Keratinocyte (primary cell): ENCODE measurements around the gene SOX2. TPM values are rescaled to one million over a fixed set of nuclear protein-coding genes. Genes with fewer than 3 reads are reported as not detected.

Experiments
- DNase-seq: peaks from one replicate; pipeline ENCODE4 v3.0.0-alpha.2; 2011; ENCODE audit warnings: low read depth, missing footprints, low spot score
- FAIRE-seq: peaks from 2 replicates; lab custom pipeline; 2011; peaks lifted over from hg19 to GRCh38; lab: Jason Lieb, UNC
- H2AFZ ChIP-seq: 2 replicates; pipeline ENCODE4 v1.6.0; 2012; ENCODE audit warnings: low read length, control low read depth, inconsistent platforms; ENCODE audit not compliant: control insufficient read depth
- H3K27ac ChIP-seq: 2 replicates; pipeline ENCODE4 v1.5.1; 2011; ENCODE audit warnings: low read length; ENCODE audit not compliant: control insufficient read depth, insufficient read depth
- H3K27me3 ChIP-seq: 3 replicates; pipeline ENCODE4 v1.6.0; 2011; ENCODE audit warnings: low read length; ENCODE audit not compliant: control insufficient read depth, insufficient read depth; ENCODE audit errors: extremely low read depth
- H3K36me3 ChIP-seq, 2 experiments: 2 replicates in 1 of 2; 3 replicates in 1 of 2; pipeline ENCODE4 v1.5.1; 2011; ENCODE audit warnings: low read length in 2 of 2, mild to moderate bottlenecking in 1 of 2; ENCODE audit not compliant: control insufficient read depth in 2 of 2, insufficient read depth in 2 of 2; ENCODE audit errors: extremely low read depth in 1 of 2
- H3K4me1 ChIP-seq: 3 replicates; pipeline ENCODE4 v1.5.1; 2011; ENCODE audit warnings: low read length; ENCODE audit not compliant: control insufficient read depth, insufficient read depth; ENCODE audit errors: extremely low read depth
- H3K4me2 ChIP-seq: 3 replicates; pipeline ENCODE4 v1.6.0; 2011; ENCODE audit warnings: low read depth, low read length; ENCODE audit not compliant: control insufficient read depth, insufficient read depth; ENCODE audit errors: extremely low read depth
- H3K4me3 ChIP-seq, 3 experiments: fragments of 200-600 bp in 1 of 3; sonication (generic) in 1 of 3; 2 replicates in 2 of 3; 3 replicates in 1 of 3; pipeline ENCODE4 v1.5.1; 2011 to 2016; ENCODE audit warnings: low read length in 3 of 3, mild to moderate bottlenecking in 3 of 3, control low read depth in 2 of 3, inconsistent platforms in 1 of 3, low read depth in 1 of 3, mixed read lengths in 1 of 3, mixed run types in 1 of 3, moderate library complexity in 1 of 3; ENCODE audit not compliant: control insufficient read depth in 2 of 3, insufficient read depth in 2 of 3; ENCODE audit errors: extremely low read depth in 1 of 3
- H3K79me2 ChIP-seq: 2 replicates; pipeline ENCODE4 v1.6.0; 2012; ENCODE audit warnings: low read length; ENCODE audit not compliant: control insufficient read depth, insufficient read depth
- H3K9ac ChIP-seq: 3 replicates; pipeline ENCODE4 v1.6.0; 2011; ENCODE audit warnings: low read length; ENCODE audit not compliant: control insufficient read depth, insufficient read depth; ENCODE audit errors: extremely low read depth
- H3K9me1 ChIP-seq: 3 replicates; pipeline ENCODE4 v1.6.0; 2011; ENCODE audit warnings: low read length; ENCODE audit not compliant: control insufficient read depth, insufficient read depth; ENCODE audit errors: extremely low read depth
- H3K9me3 ChIP-seq: 2 replicates; pipeline ENCODE4 v1.5.1; 2012; ENCODE audit warnings: low read depth, low read length; ENCODE audit not compliant: control insufficient read depth
- H4K20me1 ChIP-seq: 3 replicates; pipeline ENCODE4 v1.6.0; 2011; ENCODE audit warnings: low read length; ENCODE audit not compliant: control insufficient read depth, insufficient read depth; ENCODE audit errors: extremely low read depth
- CTCF ChIP-seq, 3 experiments: IDR thresholded peaks in 1 of 3; conservative IDR thresholded peaks in 1 of 3; optimal IDR thresholded peaks in 1 of 3; 2 replicates in 2 of 3; 3 replicates in 1 of 3; pipeline versions ENCODE3 to v1.5.1; 2011; ENCODE audit warnings: low read length in 3 of 3, mild to moderate bottlenecking in 3 of 3, moderate library complexity in 2 of 3, control low read depth in 1 of 3, inconsistent platforms in 1 of 3; ENCODE audit not compliant: insufficient read depth in 2 of 3; ENCODE audit errors: extremely low read depth in 1 of 3
- EZH2 ChIP-seq: IDR thresholded peaks from one replicate; pipeline ENCODE4 v1.6.1; 2012; ENCODE audit warnings: inconsistent platforms, mild to moderate bottlenecking, low read length, moderate library complexity
- dilution Hi-C: fragments of 300-500 bp; cut with MboI; formaldehyde crosslinking; loops from one replicate; pipeline ENCODE4 v1.7.0; 2020; ENCODE audit warnings: low sequenced_read_pairs; ENCODE audit not compliant: extremely low pct_ligation_motif_present
- polyA plus RNA-seq, 5 experiments: library from polyadenylated mRNA; depleted of rRNA in 3 of 5; stranded (reverse) in 3 of 5; stranded (forward) in 1 of 5; unstranded in 1 of 5; fragments of >200 nt; gene quantifications; 1 replicate in 1 of 5; 2 replicates in 3 of 5; 3 replicates in 1 of 5; pipeline versions ENCODE4 v1.2.1 to v1.2.3, GENCODE V29; 2011 to 2012; ENCODE audit warnings: missing spikeins in 2 of 5, low read depth in 1 of 5, low replicate concordance in 1 of 5

The SOX2 gene
- polyA plus RNA-seq, 1 donor (not counting 4 experiments of a cell fraction or from before 2014, with no cell fraction given): not detected

- Histone ChIP-seq H3K27ac (no peak overlapping the region), H3K27me3 (peaks cover 97% of the 10 kb centered on the region), H3K4me2 (no peak overlapping the region), H3K9me1 (no peaks in the 10 kb centered on the region), H2AFZ (no peak overlapping the region), H3K4me3 (no peak overlapping the region), H3K9me3 (peaks cover 4% of the 10 kb centered on the region), H4K20me1 (peaks cover 3% of the 10 kb centered on the region), H3K9ac (no peak overlapping the region), H3K4me1 (peaks cover 4% of the 10 kb centered on the region), H3K36me3 (no peaks in the 10 kb centered on the region), H3K79me2 (no peaks in the 10 kb centered on the region)
- DNase-seq (no peak), FAIRE-seq (no peak)
- no peak for TF ChIP-seq CTCF (optimal IDR thresholded peaks at IDR 0.05 in 1 of 3, IDR thresholded peaks at IDR 0.05 in 1 of 3, conservative IDR thresholded peaks at IDR 0.05 in 1 of 3; ENCODE audit: extremely low read depth in 1 of 3, insufficient read depth in 2 of 3, low read length in 3 of 3)
- dilution Hi-C loops: loop anchor here (25.0 kb wide), 1 partner anchor 511 kb away; no protein-coding TSS in a partner anchor
Observed at GRCh38 chr3:181725830-181726229, 14.1 kb downstream of the SOX2 start.

GRCh38 chr3:181726351-181727330 lies 14.9 kb downstream of the SOX2 start:
- Histone ChIP-seq H3K4me2 (peak overlapping the region; percentile 55), H3K4me3 (peak overlapping the region in 2 of 3 experiments; percentile 9 to 56), H3K9ac (no peak overlapping the region), H3K9me3 (peaks cover 4% of the 10 kb centered on the region), H2AFZ (no peak overlapping the region), H3K79me2 (no peaks in the 10 kb centered on the region), H4K20me1 (peaks cover 3% of the 10 kb centered on the region), H3K4me1 (peaks cover 4% of the 10 kb centered on the region), H3K27ac (no peak overlapping the region), H3K9me1 (no peaks in the 10 kb centered on the region), H3K27me3 (peaks cover 94% of the 10 kb centered on the region), H3K36me3 (no peaks in the 10 kb centered on the region)
- TF ChIP-seq CTCF (optimal IDR thresholded peaks at IDR 0.05 in 1 of 3, IDR thresholded peaks at IDR 0.05 in 1 of 3, conservative IDR thresholded peaks at IDR 0.05 in 1 of 3; ENCODE audit: extremely low read depth in 1 of 3, insufficient read depth in 2 of 3, low read length in 3 of 3) (no peak), EZH2 (peak; percentile 85)
- FAIRE-seq (no peak), DNase-seq (no peak)
- dilution Hi-C loops: loop anchor here (25.0 kb wide), 1 partner anchor 511 kb away; no protein-coding TSS in a partner anchor
